ENCODE data around the gene HOXA3. TPM values are rescaled to one million over a fixed set of nuclear protein-coding genes. Genes with fewer than 3 reads are reported as not detected.

The HOXA3 gene
- total RNA-seq, 1 experiment from 2014 or later: 50.5 TPM

DNA sequence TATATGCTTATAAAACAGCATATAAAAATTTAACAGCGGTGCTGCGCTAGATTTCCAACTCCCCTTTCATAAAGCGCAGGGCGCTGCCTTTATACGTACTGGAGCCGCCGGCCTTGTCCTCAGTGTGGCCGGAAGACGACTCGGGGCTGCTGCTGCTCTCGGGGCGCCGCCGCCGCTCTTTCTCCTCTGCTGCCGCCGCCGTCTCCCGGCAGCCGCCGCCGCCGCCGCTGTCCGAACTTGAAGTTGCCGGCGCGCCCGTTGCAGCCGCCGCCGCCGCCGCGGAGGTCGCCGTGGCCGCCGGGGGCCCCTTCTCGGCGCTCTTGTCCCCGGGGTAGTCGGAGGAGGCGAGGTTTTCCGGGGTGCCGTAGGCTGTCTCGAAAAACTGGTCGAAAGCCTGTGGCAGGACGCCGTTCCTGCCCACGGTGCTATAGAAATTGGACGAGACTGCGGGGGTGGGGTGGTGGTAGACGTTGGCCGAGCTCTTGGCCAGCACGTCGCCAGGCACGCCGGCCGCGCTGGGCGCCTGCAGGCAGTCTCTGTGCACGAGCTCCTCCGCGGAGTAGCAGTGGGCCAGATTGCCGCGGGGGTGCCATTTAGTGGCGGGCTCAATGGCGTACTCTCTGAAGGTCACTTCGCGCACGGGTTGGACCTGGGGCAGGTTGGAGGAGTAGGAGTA is 32.1 kb upstream of the HOXA3 start:
- DNase-seq: peak; percentile 52 to 54
- TSS peak; percentile 50 for BruUV-seq (replicated peaks)
- H3K27ac ChIP-seq: no peak overlapping the region

DNA sequence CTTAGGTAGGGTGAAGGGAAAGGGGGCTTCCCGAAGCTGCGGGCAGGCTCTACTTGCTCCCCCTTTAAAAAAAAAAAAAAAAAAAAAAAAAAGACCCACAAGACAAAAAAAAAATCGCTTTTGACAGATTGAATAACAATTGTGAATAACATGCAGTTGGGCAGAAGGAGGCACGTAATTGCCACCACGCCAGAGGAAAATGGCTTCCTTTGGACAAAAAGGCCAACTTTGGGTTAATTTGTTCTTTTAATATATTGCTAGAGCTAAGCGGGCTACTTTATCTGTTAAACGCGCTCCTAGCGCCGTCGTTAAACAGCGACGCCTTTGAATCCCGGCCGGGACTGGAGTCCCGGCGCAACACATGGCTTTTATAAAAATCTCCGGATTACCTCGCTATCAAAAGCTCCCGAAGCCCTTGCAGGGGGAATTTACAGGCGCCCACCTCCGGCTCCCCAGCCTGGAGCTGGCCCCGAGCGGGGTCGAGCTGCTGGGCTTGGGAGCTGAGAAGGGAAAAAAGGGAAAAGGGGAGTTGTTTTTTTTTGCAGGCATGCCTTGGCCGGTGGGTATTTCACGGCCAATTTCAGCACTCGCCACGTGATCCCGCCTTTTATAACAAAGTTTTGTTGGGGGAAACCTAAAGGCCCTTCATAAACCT is 31.4 kb upstream of the HOXA3 start:
- peak overlapping the region; percentile 100 for H2AFZ ChIP-seq
- no peaks in the 10 kb centered on the region for H3K27me3 ChIP-seq (ENCODE audit: insufficient read depth, low read depth)
- H3K4me1 ChIP-seq (replicated peaks; ENCODE audit: insufficient read depth): peaks cover 12% of the 10 kb centered on the region
- H3F3A ChIP-seq (ENCODE audit: insufficient read depth, low read depth): peaks cover 26% of the 10 kb centered on the region
- POLR2A ChIA-PET (ENCODE audit: unreplicated experiment): interaction anchor here (0.7 kb wide), 1 partner anchor 262 kb away, joined by 6 read pairs; no protein-coding TSS in a partner anchor
- no peak for DNase-seq
- intact Hi-C loops (cut with micrococcal nuclease; ENCODE audit: unreplicated experiment): loop anchor here (5.0 kb wide), 1 partner anchor 1292 kb away; no protein-coding TSS in a partner anchor
- no peak overlapping the region for H3K27ac ChIP-seq
- no peaks in the 10 kb centered on the region for H3K9me2 ChIP-seq (ENCODE audit: insufficient read depth)
- H3K9me3 ChIP-seq (ENCODE audit: insufficient read depth, low read depth): no peaks in the 10 kb centered on the region
- CTCF ChIA-PET: interaction anchor here (0.6 kb wide), 1 partner anchor 537 kb away, joined by 3 read pairs; no protein-coding TSS in a partner anchor
- H3K79me2 ChIP-seq (ENCODE audit: low read depth): no peaks in the 10 kb centered on the region
- TF ChIP-seq, protein P1, sequence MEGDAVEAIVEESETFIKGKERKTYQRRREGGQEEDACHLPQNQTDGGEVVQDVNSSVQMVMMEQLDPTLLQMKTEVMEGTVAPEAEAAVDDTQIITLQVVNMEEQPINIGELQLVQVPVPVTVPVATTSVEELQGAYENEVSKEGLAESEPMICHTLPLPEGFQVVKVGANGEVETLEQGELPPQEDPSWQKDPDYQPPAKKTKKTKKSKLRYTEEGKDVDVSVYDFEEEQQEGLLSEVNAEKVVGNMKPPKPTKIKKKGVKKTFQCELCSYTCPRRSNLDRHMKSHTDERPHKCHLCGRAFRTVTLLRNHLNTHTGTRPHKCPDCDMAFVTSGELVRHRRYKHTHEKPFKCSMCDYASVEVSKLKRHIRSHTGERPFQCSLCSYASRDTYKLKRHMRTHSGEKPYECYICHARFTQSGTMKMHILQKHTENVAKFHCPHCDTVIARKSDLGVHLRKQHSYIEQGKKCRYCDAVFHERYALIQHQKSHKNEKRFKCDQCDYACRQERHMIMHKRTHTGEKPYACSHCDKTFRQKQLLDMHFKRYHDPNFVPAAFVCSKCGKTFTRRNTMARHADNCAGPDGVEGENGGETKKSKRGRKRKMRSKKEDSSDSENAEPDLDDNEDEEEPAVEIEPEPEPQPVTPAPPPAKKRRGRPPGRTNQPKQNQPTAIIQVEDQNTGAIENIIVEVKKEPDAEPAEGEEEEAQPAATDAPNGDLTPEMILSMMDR (conservative IDR thresholded peaks at IDR 0.05): no peak
- no peak for TF ChIP-seq EZH2 (IDR thresholded peaks at IDR 0.05; ENCODE audit: low read depth)
- peak overlapping the region; percentile 94 for H3K4me2 ChIP-seq
- no TSS peak for BruUV-seq (replicated peaks)
- peak overlapping the region; percentile 86 for H3K4me3 ChIP-seq
- H4K20me1 ChIP-seq (ENCODE audit: insufficient read depth): no peaks in the 10 kb centered on the region
- H3K36me3 ChIP-seq (ENCODE audit: low read depth): no peaks in the 10 kb centered on the region

More for the DNA sequence above, 32.1 kb upstream of the HOXA3 start:
- intact Hi-C loops (cut with micrococcal nuclease; ENCODE audit: unreplicated experiment): loop anchor here (5.0 kb wide), 1 partner anchor 1292 kb away; no protein-coding TSS in a partner anchor
- Histone ChIP-seq H3K4me3 (peak overlapping the region; percentile 86), H3K9me3 (ENCODE audit: insufficient read depth, low read depth) (no peaks in the 10 kb centered on the region), H3K4me1 (replicated peaks; ENCODE audit: insufficient read depth) (peaks cover 12% of the 10 kb centered on the region), H3K36me3 (ENCODE audit: low read depth) (no peaks in the 10 kb centered on the region), H4K20me1 (ENCODE audit: insufficient read depth) (no peaks in the 10 kb centered on the region), H3K4me2 (peak overlapping the region; percentile 94), H3K27me3 (ENCODE audit: insufficient read depth, low read depth) (no peaks in the 10 kb centered on the region), H3K9me2 (ENCODE audit: insufficient read depth) (no peaks in the 10 kb centered on the region), H3K79me2 (ENCODE audit: low read depth) (no peaks in the 10 kb centered on the region), H3F3A (ENCODE audit: insufficient read depth, low read depth) (peaks cover 26% of the 10 kb centered on the region), H2AFZ (peak overlapping the region; percentile 100)
- ChIA-PET CTCF (interaction anchor here (0.6 to 0.8 kb wide), 2 partner anchors 14 to 133 kb away, joined by 3 read pairs; no protein-coding TSS in a partner anchor), POLR2A (ENCODE audit: unreplicated experiment) (no interaction called here)
- TF ChIP-seq, protein P1 (conservative IDR thresholded peaks at IDR 0.05): no peak
- no peak for TF ChIP-seq EZH2 (IDR thresholded peaks at IDR 0.05; ENCODE audit: low read depth)

DNA sequence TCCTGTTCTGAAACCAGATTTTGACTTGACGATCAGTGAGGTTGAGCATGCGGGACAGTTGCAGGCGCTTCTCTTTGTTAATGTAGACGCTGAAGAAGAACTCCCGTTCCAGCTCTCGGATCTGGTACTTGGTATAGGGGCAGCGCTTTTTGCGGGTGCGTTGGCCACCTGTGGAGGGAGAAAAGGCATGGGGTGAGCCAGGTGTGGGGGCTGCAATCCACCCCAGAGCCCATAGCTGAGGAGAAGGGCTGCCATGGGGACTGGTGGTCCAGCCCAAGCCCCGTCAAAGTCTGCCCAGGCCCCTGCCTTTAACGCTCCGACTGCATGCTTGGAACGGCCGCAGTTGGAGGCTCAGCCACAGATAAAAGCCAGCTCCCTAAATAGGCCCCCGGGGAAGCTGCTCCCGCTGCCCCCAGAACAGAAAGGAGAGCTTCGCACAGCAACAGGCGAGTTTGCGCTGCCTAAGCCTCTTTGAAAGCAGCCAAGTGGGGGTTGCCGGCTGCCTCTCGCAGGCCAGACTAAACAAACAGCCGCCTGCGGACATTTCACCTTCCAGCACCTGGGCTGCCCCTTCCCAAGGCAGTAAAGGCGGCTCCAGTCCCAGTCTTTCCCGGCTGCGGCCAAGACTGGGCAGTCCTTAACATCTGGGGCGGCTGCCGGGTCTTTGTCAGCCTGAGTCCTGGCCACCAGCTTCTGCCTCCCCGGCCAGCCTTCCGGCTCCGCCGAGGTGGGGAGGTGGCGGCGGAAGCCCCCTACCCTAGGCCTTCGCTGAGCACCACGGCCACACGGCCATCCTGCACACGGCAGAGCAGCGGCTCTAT is 30.7 kb upstream of the HOXA3 start:
- Histone ChIP-seq H3K4me2 (peak overlapping the region; percentile 94), H4K20me1 (ENCODE audit: insufficient read depth) (no peaks in the 10 kb centered on the region), H3F3A (ENCODE audit: insufficient read depth, low read depth) (peaks cover 34% of the 10 kb centered on the region), H3K79me2 (ENCODE audit: low read depth) (no peaks in the 10 kb centered on the region), H3K27ac (no peak overlapping the region), H3K4me1 (replicated peaks; ENCODE audit: insufficient read depth) (peaks cover 12% of the 10 kb centered on the region), H3K27me3 (ENCODE audit: insufficient read depth, low read depth) (no peaks in the 10 kb centered on the region), H3K36me3 (ENCODE audit: low read depth) (no peaks in the 10 kb centered on the region), H3K4me3 (peak overlapping the region; percentile 86), H3K9me2 (ENCODE audit: insufficient read depth) (no peaks in the 10 kb centered on the region), H2AFZ (peak overlapping the region; percentile 100), H3K9me3 (ENCODE audit: insufficient read depth, low read depth) (no peaks in the 10 kb centered on the region)
- TF ChIP-seq, protein P1 (conservative IDR thresholded peaks at IDR 0.05): no peak
- no TSS peak for BruUV-seq (replicated peaks)
- DNase-seq: no peak
- POLR2A ChIA-PET (ENCODE audit: unreplicated experiment): interaction anchor here (0.7 kb wide), 1 partner anchor 262 kb away, joined by 6 read pairs; no protein-coding TSS in a partner anchor
- intact Hi-C loops (cut with micrococcal nuclease; ENCODE audit: unreplicated experiment): loop anchor here (5.0 kb wide), 1 partner anchor 1291 kb away; no protein-coding TSS in a partner anchor
- CTCF ChIA-PET: interaction anchor here (0.6 kb wide), 1 partner anchor 536 kb away, joined by 3 read pairs; no protein-coding TSS in a partner anchor
